CD4-positive, alpha-beta T cell treated with Interleukin-21 for 1 hour (primary cell): ENCODE results near the gene ZC3H7B.
A peak's percentile ranks its signal among the peaks of the same experiment; 100 is the strongest.
"Not testable (repeated sequence)": the region's sequence is repeated elsewhere in the genome, so short reads cannot be mapped to it uniquely, and the experiment has no call there.

Experiments
- DNase-seq: peaks from one replicate; pipeline ENCODE4 v3.0.0-alpha.2; 2020

ZC3H7B gene

GRCh38 chr22:41301085-41302020 is at the start of gene ZC3H7B:
ZC3H7B (plus strand) TSS chr22:41301525; CDS start chr22:41320661, 19,136 bp downstream.
- DNase-seq = peak; percentile 89

- no peak for DNase-seq
Measured at GRCh38 chr22:41252365-41252764, 49.0 kb upstream of the ZC3H7B start.

- DNase-seq = no peak
Measured at GRCh38 chr22:41254230-41254629, 47.1 kb upstream of the ZC3H7B start.

GRCh38 chr22:41256254-41257253 is 44.8 kb upstream of the ZC3H7B start:
- no peak for DNase-seq

- no peak for DNase-seq
Measured at GRCh38 chr22:41257696-41258095, 43.6 kb upstream of the ZC3H7B start.

GRCh38 chr22:41259756-41260155 is 41.6 kb upstream of the ZC3H7B start:
- not testable (repeated sequence) for DNase-seq

- DNase-seq = no peak
Measured at GRCh38 chr22:41260871-41261270, 40.5 kb upstream of the ZC3H7B start.

GRCh38 chr22:41261541-41262249 is 39.6 kb upstream of the ZC3H7B start:
- DNase-seq = no peak

GRCh38 chr22:41262250-41262765 is 39.0 kb upstream of the ZC3H7B start:
- DNase-seq = no peak

- no peak for DNase-seq
Measured at GRCh38 chr22:41263704-41264103, 37.6 kb upstream of the ZC3H7B start.

- DNase-seq = no peak
Measured at GRCh38 chr22:41264408-41264941, 36.9 kb upstream of the ZC3H7B start.

GRCh38 chr22:41267958-41268357 is 33.4 kb upstream of the ZC3H7B start:
- DNase-seq = no peak

- no peak for DNase-seq
Measured at GRCh38 chr22:41271787-41272186, 29.5 kb upstream of the ZC3H7B start.

GRCh38 chr22:41273128-41273527 is 28.2 kb upstream of the ZC3H7B start:
- no peak for DNase-seq

- no peak for DNase-seq
Measured at GRCh38 chr22:41274856-41275255, 26.5 kb upstream of the ZC3H7B start.

- DNase-seq = no peak
Measured at GRCh38 chr22:41280065-41280464, 21.3 kb upstream of the ZC3H7B start.

GRCh38 chr22:41280854-41281253 is 20.5 kb upstream of the ZC3H7B start:
- DNase-seq = no peak

GRCh38 chr22:41284465-41284864 is 16.9 kb upstream of the ZC3H7B start:
- DNase-seq = no peak

GRCh38 chr22:41285441-41285819 is 15.9 kb upstream of the ZC3H7B start:
- DNase-seq = peak; percentile 86

- DNase-seq = peak; percentile 99
Measured at GRCh38 chr22:41285820-41286638, 15.3 kb upstream of the ZC3H7B start, which contains the start of gene RANGAP1. RANGAP1 (minus strand) TSS chr22:41286187; CDS start chr22:41281044, 5,143 bp downstream.

- peak; percentile 72 for DNase-seq
Measured at GRCh38 chr22:41286639-41287091, 14.7 kb upstream of the ZC3H7B start.
